ENCODE measurements around the gene ZSCAN26.

GRCh38 chr6:28239636-28240035, 27.3 kb upstream of the ZSCAN26 start:
- TF ChIP-seq POLR2A (IDR thresholded peaks at IDR 0.05) (no peak), POLR2AphosphoS5 (IDR thresholded peaks at IDR 0.05) (no peak)
- TF ChIP-seq, protein P1, sequence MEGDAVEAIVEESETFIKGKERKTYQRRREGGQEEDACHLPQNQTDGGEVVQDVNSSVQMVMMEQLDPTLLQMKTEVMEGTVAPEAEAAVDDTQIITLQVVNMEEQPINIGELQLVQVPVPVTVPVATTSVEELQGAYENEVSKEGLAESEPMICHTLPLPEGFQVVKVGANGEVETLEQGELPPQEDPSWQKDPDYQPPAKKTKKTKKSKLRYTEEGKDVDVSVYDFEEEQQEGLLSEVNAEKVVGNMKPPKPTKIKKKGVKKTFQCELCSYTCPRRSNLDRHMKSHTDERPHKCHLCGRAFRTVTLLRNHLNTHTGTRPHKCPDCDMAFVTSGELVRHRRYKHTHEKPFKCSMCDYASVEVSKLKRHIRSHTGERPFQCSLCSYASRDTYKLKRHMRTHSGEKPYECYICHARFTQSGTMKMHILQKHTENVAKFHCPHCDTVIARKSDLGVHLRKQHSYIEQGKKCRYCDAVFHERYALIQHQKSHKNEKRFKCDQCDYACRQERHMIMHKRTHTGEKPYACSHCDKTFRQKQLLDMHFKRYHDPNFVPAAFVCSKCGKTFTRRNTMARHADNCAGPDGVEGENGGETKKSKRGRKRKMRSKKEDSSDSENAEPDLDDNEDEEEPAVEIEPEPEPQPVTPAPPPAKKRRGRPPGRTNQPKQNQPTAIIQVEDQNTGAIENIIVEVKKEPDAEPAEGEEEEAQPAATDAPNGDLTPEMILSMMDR (IDR thresholded peaks at IDR 0.05), result no peak

Measured in stomach (tissue), 4 donors.